Mesenteric fat pad (tissue), 1 donor: ENCODE results near the gene TMPRSS6. TPM values are rescaled to one million over a fixed set of nuclear protein-coding genes. Genes with fewer than 3 reads are reported as not detected.
"Not testable (repeated sequence)": the region's sequence is repeated elsewhere in the genome, so short reads cannot be mapped to it uniquely, and the experiment has no call there.

Experiments used
- DNase-seq: peaks from one replicate; pipeline ENCODE4 v3.0.0-alpha.2; 2020; ENCODE audit warnings: low spot score
- total RNA-seq: library from RNA; stranded (reverse); fragmentation: NEBNext Ultra II Directional; extraction: Animal tissue kit (Norgen Biotek cat#: 25700); gene quantifications from one replicate; pipeline ENCODE4 v1.2.1, GENCODE V29; 2021
- donor health status: DM: yes; HTN: yes; CAD: no.

Gene TMPRSS6
- total RNA-seq, 1 donor from 2014 or later = not detected

DNA sequence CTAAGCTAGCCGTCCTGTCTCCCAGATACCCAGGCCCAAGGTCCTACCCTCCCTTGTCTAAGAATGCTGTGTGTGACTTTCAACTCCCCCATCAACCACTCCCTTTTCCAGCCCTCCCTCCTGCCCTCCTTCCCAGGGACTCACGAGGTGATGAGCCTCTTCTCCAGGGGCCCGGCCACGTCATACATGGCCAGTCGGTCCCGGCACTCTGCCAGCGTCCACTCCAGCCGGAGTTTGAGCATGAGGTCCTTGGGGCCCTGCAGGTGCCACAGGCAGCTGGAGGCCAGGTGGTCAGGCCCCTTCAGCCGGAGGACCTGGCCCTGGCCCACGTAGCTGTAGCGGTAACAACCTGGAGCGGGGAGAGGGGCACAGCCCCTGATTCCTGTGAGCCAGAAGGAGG is 20.1 kb downstream of the TMPRSS6 start:
- no peak for DNase-seq

DNA sequence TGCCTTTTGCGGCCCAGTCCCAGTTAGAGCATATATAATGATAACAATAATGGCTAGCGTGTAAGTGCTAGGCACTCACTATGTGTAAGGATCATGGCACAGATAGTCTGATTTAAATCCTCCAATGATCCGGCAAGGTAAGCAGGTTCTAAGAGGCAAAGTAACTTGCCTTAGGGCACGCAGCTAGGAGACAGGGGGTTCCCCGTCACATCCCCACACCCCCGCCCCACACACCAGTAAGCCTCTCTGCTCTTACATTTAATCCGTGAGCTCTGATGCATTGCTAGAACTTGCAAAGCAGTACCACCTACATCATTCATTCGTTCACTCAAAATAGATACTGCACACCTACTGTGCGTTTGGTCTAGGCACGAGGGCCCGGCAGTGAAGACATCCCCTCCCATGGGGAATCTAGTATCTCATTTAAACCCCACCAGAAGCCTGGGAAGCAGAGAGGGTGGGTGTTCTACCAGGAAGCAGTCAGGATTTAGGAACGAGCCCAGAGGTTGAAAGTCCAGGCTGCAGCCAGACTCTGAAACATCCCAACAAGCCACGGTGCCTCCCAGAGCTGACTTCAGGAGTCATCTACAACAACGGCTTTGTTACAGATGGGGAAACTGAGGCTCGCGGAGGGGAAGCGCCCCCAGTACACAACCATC is 20.6 kb downstream of the TMPRSS6 start:
- DNase-seq = no peak

DNA sequence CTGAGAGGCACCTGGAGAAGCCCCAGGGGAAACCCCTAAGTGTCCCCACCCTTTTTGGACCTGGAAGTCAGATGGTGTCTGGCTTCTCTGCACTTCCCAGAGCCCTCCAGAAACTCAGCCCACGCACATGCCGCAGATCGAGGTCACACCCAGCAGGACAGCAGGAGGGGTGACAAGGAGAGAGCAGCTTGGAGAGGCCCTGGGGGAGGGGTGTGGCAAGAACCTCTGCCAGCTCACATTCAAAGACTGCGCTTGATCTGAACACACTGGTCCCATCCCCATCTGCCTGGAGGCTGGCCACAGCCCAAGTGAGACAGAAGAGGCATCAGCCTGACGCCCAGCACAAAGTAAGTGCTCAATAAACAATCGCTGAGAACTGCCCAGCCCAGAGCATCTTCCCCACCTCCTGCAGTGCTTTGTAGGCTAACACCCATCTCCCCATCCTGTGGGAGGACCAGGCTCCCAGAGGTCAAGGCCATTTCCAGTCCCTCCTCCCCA is 21.4 kb downstream of the TMPRSS6 start:
- no peak for DNase-seq

DNA sequence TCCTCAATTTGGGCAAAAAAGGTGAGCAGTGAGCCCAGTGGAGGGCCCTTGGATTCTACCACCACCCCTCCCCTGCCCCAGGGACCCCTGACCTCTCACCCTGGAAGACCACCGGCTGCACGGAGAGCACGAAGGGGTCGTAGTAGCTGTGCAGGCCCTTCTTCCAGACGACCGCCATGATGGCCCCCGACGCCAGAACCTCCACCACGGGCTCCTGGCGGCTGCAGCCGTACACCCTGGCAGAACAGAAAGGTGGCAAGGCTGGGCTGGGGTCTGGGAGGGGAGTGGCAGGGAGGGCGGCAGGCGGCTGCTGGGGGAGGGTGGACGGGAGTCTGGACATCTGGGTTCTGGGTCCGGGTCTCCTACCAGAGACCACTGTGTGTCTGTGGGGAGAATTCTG is 23.3 kb downstream of the TMPRSS6 start:
- no peak for DNase-seq

DNA sequence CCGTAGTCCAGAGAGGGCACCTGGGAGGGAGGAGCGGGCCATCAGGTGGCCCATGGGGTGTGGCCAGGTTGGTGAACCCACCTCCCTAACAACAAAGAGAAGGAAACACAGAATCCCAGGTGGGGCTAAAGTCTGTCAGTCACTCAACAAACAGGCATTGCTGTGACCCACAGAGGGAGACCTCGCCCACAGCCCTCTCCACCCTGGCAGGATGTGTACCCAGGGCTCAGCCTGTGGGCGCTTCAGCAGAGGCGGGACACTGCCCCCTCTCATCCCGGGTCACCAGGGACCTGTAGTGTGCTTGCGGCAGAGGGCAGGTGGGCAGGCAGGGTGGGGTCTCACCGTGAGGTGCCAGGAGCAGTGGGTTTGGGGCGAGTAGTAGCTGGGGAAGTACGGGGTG is 25.1 kb downstream of the TMPRSS6 start:
- no peak for DNase-seq

DNA sequence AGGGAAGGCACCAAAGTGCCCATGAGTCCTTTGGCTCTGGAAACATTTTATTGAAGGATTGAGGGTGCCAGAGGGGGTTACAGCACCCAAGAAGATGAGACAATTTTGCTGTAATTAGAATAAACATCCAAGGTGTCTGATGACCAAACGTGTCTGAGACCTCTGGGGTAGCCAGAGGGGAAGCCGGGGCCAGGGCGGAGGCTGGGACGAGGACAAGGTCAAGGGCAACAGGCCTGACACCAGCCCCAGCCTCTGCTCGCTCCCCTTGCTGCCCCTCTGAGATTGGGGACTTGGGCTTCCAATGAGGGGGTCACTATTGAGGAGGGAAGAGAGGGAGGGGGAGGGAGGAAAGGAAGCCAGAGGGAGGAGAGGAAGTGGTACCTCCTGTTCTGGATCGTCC is 25.6 kb downstream of the TMPRSS6 start:
- no peak for DNase-seq

DNA sequence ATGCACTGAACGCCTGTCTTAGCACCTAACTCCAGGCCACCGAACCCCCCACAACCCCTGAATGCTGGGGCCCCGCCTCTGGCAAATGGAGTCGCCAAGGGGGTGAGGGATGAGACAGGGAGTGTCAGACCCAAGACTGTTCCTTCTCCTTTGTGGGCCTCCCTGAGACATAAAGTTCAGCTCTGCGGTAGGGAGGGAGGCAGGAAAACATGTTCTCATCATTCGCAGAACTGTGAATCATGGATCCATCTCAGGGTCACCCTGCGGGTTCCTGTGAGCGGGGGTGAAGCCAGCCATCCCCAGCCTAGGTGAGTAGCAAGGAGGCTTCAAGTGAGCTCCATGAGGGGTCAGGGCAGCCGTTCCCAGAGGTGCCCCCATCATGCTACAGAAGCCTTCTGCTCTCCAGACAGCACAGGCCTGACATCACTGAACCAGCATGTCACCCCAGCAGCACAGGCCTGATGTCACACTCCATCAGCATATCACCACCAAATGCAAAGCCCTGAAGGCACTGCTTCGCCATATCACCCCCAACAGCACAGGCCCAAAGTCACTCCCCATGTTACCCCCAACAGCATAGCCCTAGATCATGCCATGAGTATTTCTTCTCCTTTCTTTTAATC is 27.2 kb downstream of the TMPRSS6 start:
- DNase-seq = no peak

DNA sequence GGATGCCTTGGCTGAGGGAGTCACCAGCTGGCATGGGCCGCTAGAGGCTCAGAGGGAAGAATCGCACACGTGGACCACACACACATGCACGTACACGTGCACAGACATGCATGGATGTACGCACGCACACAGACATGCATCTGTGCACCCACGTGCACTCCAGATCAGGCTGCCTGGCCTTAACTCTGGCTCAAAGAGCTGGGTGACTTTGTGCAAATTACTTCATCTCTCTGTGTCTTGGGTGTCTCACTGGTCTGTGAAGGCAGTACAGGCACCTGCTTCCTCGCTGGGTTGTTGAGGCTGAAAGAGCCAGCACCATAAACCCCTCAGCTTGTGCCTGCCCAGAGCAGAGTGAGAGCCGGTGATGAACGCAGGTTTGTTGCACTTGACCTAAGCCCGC is 28.7 kb downstream of the TMPRSS6 start:
- no peak for DNase-seq

DNA sequence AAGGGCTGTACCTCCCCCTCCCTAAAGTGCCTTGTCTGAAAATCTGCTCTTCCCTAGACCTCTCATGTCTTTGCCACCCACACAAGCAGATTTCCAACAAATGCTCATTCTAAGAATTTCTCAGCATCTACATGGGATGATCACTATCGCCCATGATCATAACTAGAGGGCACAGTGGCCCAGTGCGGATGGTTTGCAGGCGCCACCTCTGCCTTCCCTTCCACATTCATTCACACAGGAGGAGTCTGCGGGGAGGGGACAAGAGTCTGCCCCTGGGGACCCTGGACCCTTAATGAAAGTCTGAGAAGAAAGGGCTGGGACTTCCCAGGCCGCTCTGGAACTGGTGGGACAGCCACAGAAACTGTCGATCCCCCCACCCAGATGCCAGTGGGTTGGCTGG is 29.1 kb downstream of the TMPRSS6 start:
- DNase-seq = no peak

DNA sequence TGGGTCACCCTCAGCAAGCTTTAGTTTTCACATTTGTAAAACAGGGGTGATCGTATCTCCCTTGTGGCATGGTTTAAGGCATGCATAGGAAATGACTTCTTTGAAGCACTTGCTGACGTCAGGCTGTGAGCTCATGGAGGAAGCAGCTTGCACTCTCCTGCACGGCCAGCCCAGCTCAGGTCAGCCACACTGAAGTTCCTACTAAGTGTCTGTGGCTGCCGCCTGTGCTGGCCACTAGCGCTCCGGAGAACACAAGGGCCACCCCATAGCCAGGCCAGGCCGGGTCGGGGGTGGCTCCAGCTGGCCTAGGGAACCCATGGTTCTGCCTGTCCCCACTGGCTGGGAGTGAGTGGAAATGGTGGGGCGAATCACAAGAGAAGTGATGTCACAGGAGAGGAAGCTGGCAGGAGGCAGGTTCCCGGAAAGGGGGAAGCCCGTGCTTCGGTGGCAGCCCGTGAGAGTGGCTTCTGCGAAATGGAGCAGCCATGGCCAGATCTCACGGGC is 29.8 kb downstream of the TMPRSS6 start:
- DNase-seq = no peak

DNA sequence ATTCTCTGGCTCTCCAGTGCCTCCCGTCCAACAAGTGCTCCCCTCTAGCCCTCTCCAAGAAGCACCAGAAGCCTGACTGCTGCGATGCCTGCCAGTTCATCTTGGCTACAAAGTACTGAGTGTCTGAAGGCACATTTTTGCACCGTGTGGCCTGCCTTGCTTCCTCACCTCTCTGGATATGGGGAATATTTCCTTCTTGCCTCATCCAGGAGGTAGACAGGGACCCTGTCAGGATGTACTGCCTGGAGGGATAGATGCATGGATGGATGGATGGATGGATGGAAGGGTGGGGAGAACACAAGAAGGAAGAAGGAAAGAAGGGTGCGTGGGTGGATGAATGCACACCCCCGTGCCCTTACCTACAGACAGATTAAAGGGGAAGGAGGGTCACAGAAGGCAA is 30.4 kb downstream of the TMPRSS6 start:
- no peak for DNase-seq

DNA sequence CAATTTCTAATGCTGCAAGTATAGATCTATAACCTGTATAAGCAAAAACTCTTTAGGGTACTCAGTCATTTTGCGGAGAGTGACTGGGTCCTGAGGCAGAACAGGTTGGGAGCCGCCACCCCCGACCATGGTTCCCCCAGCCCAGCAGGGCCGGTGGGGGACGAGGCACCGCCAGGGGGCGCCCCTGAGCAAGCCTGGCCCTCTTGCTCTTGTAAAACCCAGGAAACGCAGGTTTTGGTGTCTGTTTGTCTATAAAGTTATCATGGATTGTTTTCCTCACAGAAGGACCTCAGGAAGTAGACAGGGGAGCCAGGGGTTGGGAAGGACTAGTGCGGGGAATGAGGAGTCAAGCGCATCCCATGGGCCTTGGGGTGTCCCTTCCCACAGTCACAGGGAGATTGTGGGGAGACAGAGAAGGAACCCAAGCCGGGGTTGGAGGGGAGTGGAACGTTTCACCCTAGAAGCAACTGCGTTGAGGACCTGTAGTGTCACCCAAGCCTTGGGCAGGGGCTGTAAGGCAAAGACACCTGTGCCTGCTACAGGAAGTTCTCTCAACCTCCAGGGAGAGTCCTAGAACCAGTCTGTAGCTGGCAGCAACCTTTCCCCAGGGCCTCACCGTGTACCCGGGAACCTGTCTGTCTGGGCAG is 31.6 kb downstream of the TMPRSS6 start:
- DNase-seq = no peak

DNA sequence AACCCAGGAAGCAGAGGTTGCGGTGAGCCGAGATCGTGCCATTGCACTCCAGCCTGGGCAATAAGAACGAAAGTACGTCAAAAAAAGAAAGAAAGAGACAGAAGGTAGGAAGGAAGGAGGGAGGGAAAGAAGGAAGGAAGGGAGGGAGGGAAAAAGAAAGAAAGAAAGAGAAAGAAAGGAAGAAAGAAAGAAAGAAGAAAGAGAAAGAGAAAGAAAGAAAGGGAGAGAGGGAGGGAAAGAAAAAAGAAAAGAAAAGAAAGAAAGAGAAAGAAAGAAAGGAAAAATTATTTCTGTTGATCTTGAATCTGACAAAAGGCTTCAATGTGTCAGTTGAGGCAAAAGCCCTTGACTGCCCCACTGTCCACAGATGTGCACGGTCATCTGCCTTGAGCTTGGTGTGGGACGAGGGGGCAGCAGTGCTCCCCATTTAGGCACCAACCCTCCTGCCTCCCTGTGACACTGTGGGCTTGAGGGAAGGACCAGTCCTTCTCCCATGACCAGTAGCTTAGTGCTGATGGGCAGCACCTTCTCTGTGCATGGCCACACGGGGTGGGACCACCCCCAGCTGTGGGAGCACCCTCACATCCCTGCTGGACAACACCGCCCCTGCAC is 33.6 kb downstream of the TMPRSS6 start:
- no peak for DNase-seq

DNA sequence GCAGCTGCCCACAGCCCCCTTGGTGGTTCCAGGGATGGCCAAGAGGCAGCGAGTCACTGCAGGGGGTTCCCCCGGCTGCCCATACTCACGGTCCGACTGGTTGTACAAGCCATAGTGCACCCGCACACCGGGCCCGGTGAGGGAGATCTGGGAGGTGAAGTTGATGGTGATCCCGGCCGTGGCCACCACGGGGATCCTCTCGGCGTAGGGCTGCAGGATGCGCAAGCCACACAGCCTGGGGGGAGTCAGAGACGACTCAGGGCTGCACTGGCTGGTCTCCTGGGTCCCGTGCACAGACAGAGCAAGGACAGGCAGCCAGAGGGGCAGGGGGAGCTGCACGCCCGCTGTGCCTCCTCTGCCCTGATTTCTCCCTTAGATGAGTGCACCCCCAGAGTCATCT is 34.5 kb downstream of the TMPRSS6 start:
- DNase-seq = no peak

DNA sequence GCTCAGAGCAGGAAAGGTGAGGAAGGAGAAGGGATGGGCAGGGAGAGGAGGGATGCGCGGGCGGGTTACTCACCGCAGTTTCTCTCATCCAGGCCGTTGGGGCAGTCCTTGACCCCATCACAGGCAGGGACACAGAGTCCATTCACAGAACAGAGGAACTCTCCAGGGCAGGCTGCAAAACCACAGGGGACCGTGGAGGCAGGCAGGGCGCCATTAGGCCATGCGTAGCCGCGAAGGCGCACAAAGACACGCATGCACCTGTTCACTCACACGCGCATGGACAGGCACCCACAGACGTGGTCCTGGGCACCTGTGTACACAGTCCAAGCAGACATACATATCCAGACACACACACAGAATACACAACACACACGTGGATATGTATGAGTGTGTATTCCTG is 35.0 kb downstream of the TMPRSS6 start:
- DNase-seq = no peak

DNA sequence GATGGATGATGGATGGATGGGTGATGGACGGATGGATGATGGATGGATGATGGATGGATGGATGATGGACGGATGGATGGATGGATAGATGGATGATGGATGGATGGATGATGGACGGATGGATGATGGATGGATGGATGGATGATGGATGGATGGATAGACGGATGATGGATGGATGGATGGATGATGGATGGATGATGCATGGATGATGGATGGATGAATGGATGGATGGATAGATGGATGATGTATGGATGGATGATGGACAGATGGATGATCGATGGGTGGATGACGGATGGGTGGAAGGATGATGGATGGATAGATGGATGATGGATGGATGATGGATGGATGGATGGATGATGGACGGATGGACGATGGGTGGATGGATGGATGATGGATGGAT is 36.8 kb downstream of the TMPRSS6 start:
- no peak for DNase-seq

DNA sequence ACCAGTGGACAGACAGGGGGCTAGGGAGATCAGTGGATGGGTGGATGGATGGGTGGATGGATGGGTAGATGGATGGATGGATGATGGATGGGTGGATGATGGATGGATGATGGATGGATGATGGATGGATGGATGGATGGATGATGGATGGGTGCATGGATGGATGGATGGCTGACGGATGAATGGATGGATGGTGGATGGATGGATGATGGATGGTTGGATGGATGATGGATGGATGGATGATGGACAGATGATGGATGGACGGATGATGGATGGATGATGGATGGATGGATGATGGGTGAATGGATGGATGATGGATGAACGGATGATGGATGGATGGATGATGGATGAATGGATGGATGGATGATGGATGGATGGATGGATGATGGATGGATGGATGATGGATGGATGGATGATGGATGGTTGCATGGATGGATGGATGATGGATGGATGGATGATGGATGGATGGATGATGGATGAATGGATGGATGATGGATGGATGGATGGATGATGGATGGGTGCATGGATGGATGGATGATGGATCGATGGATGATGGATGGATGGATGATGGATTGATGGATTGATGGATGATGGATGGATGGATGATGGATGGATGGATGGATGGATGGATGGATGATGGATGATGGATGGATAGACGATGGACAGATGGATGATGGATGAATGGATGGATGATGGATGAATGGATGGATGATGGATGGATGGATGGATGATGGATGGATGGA is 37.5 kb downstream of the TMPRSS6 start:
- DNase-seq = not testable (repeated sequence)

DNA sequence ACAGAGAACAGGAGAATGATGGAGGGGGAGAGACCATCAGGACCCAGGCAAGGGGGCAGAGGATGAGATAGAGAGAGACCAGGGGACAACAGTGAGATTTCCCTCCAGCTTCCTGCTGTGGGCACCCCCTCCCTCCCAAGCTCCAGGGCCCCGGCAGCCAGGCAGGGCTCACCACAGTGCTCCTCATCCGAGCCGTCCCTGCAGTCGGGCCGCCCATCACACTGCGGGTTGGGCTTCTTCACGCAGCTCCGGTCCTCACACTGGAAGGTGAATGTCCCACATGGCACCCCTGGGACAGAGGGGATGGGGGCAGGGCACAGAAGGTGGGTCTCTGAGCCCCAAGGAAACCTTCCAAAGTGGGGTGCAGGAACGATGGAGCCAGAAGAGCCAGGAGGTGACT is 38.8 kb downstream of the TMPRSS6 start:
- DNase-seq = no peak

DNA sequence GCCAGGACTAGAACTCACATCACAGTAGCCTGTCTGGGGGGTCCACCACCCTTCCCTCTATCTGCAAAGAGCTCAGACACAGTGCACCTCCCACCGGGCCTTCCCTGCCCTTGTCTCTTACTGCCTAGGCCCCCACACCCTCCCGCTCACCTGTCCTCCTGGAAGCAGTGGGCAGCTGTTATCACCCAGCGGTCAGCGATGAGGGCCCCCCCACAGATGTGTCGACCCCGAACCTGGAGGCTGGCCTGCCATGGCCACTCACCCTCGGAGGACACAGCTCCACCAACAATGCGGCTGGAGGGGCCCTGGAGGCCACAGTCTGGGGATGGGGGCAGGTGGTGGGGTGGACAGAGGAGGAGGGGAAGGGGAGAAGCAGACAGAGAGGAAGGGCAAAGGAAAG is 39.2 kb downstream of the TMPRSS6 start:
- no peak for DNase-seq

DNA sequence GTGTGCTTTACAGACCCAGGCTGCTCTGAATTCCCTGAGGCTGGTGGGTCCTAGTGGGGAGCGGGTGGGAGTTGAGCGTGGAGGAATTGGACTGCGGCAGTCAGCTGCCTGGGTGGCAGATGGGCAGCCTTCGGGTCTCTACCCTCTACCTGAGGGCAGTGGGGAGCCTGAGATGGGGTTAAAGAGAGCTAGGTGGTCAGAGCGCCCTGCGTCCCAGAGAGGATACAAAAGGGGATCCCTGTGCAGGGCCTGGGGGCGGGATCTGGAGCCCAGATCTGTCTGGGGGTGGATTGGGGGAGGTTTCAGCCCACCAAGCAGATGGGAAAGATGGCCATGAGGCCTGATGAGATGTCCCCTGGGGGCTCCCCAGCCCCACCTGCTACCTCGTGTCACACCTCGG is 39.8 kb downstream of the TMPRSS6 start:
- DNase-seq = no peak

DNA sequence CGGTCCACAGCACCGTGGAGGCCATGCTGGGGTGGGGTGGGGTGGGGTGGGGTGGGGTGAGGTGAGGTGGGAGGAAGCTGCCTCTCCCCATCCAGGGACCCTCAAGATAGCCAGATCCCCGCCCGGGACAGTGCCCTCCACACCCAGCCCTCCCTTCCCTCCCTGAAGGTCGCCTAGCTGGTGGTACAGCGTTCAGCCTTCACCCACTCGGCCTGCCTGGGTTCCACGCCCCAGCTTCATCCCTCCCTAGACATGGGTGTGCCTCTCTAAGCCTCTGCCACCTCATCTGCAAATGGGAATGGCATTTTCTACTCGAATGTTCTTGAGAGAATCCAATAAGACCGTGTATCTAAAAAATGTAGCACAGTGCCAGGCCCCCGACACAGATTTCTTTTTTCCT is 40.2 kb downstream of the TMPRSS6 start:
- DNase-seq = no peak
